ENCODE measurements around the gene SIX4.

SIX4 gene

DNA sequence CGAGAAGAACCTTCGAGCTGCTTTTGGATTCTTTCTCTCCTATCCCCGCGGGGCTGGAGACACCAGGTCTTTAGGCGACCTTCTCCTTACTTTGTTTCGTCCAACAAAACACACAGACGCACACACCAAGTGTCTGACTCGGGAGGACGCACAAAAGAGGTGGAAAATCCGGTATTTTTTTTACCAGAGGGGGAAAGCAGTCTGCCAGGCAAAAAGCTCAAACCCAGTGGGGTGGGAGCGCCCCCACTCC, 2.1 kb downstream of the SIX4 start:
- no peak for DNase-seq (ENCODE audit: low read depth, low spot score)

DNA sequence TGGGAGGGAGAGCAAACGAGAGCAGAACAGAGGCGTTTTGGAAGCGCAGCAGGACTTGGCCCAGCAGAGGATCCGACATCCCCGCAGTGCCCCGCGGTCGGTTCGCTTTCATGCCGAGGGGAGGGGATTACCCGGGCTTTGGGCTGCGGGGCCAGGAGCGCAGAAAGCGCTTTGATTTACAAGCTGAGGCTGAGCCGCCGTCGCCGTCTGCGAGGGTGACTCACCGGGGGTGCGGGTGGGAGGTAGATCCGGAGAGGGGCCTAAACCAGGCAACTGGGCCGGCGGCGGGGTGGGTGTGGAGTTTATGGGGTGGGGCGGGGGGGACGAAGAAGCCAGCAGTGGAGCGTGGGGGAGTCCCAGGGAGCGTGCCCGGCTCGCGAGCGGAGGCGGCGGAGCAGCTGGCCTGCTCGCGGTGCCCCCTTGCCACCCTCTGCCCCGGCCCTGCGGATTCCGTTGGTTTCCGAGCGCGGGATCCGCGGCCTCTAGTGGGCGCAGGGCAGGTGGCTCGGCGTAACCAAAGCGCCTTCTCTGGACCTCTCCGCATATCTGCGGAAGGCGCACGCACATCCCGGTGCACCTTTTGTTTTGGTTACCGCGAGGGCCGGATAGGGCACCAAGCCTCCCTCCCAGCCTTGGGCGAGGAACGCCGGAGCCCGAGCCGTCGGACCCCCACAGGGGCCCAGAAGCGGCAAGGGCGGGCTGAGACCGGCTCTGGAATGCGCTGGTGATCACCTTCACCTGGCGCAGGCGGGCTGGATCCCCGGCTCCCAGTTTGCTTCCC, 2.6 kb downstream of the SIX4 start:
- peak; percentile 26 for DNase-seq (ENCODE audit: low read depth, low spot score)

DNA sequence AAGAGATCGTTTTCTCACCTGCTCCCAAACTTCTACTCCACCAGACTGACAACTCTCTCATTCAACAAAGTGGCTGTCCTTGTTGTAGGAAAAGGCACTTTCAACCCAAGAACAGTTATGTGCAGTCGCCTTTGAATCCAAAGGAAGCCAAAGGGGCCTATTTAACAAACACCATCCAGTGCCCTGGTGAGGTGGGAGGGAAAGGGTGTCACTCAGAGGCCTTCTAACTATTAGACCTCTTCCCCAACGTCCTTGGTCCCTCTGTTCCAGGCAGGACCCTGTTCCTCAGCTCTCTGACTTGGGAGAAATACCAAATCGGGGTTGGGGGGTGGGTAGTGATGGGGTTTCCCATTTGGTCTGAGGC, 3.2 kb downstream of the SIX4 start:
- DNase-seq (ENCODE audit: low read depth, low spot score) = no peak

- no peak for DNase-seq (ENCODE audit: low read depth, low spot score)
These were observed 3.8 kb downstream of the SIX4 start for GRCh38 chr14:60720391-60720790.

DNA sequence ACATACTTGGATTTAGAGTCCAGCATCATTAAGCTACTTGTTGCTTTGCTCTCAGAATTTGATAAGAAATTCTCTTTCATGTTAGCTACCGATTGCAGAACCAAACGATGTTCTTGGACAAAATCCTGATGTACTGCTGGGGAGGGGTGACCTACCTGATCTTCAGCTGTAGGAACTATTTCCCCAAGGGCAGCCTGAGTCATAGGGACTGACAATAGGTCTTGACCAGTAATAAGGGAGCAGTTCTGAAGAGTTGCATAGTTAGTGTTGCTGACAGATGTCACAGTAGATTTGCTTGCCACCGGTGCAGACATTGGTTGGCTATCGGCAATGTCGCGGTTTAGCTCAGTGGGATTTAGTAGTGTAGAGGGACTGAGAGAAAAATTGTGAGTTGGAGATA, 10.6 kb downstream of the SIX4 start:
- no peak for DNase-seq (ENCODE audit: low read depth, low spot score)

- no peak for DNase-seq (ENCODE audit: low read depth, low spot score)
These were observed 13.7 kb downstream of the SIX4 start for GRCh38 chr14:60710494-60710893.

GRCh38 chr14:60707858-60708257, 16.3 kb downstream of the SIX4 start:
- DNase-seq (ENCODE audit: low read depth, low spot score) = no peak

GRCh38 chr14:60705100-60705499, 19.1 kb downstream of the SIX4 start:
- no peak for DNase-seq (ENCODE audit: low read depth, low spot score)

DNA sequence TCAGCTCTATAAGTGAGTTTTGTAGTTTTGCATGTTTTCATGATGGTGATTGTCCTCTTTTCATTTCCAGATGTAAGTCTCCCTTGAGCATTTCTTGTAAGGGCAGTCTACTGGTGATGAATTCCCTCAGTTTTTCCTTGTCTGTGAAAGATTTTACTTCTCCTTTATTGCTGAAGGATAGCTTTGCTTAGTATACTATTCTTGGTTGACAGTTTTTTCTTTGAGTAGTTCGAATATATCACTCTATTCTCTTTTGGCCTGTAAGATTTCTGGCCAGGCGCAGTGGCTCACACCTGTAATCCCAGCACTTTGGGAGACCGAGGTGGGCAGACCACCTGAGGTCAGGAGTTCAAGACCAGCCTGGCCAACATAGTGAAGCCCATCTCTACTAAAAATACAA, 23.6 kb downstream of the SIX4 start:
- DNase-seq (ENCODE audit: low read depth, low spot score) = no peak

GRCh38 chr14:60695327-60695726, 28.8 kb downstream of the SIX4 start:
- DNase-seq (ENCODE audit: low read depth, low spot score) = no peak

- no peak for DNase-seq (ENCODE audit: low read depth, low spot score)
These were observed 32.6 kb downstream of the SIX4 start for GRCh38 chr14:60691383-60692113.

GRCh38 chr14:60686865-60687264, 37.3 kb downstream of the SIX4 start:
- no peak for DNase-seq (ENCODE audit: low read depth, low spot score)

DNA sequence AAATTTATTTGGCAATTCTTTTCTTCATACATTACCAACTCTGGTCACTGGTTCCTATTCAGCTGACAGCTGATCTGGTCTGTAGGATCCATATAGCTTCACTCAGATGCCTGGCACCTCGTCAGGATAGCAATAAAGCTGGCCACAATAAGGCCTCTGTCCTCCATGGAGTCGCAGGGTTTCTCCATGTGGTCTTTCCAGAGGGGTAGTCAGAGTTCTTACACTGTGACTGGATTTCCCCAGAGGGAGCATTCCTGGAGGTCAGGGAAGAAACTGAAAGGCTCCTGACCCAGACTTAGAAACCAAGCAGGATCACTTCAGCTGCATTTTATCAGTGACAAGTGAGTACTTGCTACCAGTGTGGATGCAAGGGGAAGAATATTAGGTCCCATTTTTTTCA, 39.9 kb downstream of the SIX4 start:
- DNase-seq (ENCODE audit: low read depth, low spot score) = no peak

DNA sequence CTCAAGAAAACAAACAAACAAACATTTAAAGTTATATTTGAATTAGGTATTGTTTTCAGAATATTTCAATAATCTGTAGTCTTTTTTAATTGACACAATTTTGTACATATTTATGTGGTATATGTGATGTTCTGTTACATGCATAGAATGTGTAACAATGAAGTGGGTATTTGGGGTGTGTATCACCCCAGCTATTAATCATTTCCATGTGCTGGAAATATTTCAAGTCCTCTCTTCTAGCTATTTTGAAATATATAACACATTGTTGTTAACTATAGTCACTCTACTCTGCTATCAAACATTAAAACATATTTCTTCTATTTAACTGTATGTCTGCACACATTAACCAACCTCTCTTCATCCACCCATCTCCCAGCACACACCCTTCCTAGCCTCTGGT, 42.9 kb downstream of the SIX4 start:
- DNase-seq (ENCODE audit: low read depth, low spot score) = no peak

DNA sequence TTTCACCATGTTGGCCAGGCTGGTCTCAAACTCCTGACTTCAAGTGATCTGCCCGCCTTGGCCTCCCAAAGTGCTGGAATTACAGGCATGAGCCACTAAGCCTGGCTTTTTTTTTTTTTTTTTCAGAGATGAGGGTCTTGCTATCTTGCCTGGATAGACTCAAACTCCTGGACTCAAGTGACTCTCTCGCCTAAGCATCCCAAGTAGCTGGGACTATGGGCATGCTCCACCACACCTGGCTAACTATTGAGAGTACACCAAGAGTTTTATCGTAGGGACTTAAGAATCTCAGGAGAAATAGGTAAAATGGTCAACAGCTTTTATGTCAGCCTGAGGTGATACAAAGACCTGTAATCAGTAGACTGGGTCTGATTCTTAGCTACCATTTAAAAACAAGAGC, 43.6 kb downstream of the SIX4 start:
- DNase-seq (ENCODE audit: low read depth, low spot score) = no peak

DNA sequence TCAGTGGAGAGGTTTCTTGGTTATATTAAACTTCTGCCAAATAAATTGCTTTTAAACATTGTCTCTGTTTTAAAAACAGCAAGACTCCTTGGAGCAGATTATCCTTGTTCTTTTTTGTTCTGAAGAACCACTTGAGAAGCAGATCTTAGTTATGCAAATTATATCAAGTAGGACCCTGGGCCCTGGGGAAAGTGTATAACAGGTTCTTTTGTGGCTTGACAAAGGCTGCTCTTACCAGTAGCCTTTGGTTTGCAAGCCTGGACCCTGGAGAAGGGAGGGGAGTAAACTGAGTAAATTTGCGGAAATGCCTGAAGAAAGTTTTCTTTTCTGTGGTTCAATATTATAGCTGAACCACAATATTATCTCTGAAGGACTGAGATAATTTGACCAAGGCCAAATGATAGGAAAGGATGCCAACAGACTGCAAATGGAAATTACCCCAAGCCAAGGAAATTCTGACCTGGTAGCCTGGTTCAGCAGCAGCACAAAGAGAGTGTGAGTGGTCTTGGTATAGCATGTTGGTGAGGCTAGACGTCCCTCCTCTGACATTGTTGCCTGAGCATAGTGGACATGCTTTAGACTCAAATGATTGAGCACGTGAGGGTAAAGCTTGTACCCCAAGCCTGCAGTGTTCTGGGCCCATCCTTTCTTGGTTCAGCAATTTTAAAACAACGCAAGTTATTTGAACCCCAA, 44.4 kb downstream of the SIX4 start:
- no peak for DNase-seq (ENCODE audit: low read depth, low spot score)

GRCh38 chr14:60677701-60678100, 46.5 kb downstream of the SIX4 start:
- DNase-seq (ENCODE audit: low read depth, low spot score) = no peak

- no peak for DNase-seq (ENCODE audit: low read depth, low spot score)
These were observed 53.2 kb downstream of the SIX4 start for GRCh38 chr14:60670989-60671388.

DNA sequence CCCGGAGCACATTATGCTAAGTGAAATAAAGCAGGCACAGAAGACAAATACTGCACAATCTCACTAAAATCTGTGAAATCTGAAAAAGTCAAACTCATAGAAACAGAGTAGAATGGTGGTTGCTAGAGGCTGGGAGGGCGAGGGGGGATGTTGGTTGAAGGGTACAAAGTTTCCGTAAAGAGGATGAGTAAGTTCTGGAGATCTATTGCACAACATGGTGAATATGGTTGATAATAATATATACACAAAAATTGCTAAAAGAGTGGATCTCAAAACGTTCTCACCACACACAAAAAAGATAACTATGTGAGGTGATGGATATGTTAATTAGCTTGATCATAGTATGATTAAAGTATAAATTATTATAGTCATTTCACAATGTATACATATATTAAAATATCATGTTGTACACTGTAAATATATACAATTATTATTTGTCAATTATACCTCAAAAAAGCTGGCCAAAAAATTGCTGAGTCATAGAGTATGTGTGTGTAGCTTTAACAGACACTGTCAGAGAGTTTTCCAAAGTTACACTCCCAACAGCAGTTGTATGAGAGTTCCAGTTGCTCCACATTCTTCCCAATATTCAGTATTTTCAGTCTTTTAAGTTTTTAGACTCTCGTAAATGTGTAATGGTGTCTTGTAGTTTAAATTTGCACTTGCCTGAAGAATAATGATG, 55.6 kb downstream of the SIX4 start:
- no peak for DNase-seq (ENCODE audit: low read depth, low spot score)

GRCh38 chr14:60665177-60665550, 59.0 kb downstream of the SIX4 start:
- no peak for DNase-seq (ENCODE audit: low read depth, low spot score)

GRCh38 chr14:60662982-60663381, 61.2 kb downstream of the SIX4 start:
- no peak for DNase-seq (ENCODE audit: low read depth, low spot score)

GRCh38 chr14:60661721-60662120, 62.4 kb downstream of the SIX4 start:
- no peak for DNase-seq (ENCODE audit: low read depth, low spot score)

All from activated naive CD8-positive, alpha-beta T cell treated with anti-CD3 and anti-CD28 coated beads, Interleukin-2, amount 50 U/mL, for 16 hours (primary cell).